Suprapubic skin (tissue), 4 donors: ENCODE data around the gene CTNNA2. TPM values are rescaled to one million over a fixed set of nuclear protein-coding genes. Genes with fewer than 3 reads are reported as not detected.

Source experiments
- DNase-seq, 2 donors: peaks; one replicate each; pipeline ENCODE4 v3.0.0-alpha.2; 2019; ENCODE audit warnings: low spot score in 2 of 2
- H3K27ac ChIP-seq: fragments of 200-600 bp; sonication (generic); one replicate; pipeline ENCODE4 v1.5.1; 2019
- H3K27me3 ChIP-seq: fragments of 200-600 bp; sonication (generic); one replicate; pipeline ENCODE4 v1.5.1; 2019
- H3K36me3 ChIP-seq: fragments of 200-600 bp; sonication (generic); one replicate; pipeline ENCODE4 v1.5.1; 2019
- H3K4me1 ChIP-seq: fragments of 200-600 bp; sonication (generic); one replicate; pipeline ENCODE4 v1.5.1; 2019
- H3K4me3 ChIP-seq: fragments of 200-600 bp; sonication (generic); one replicate; pipeline ENCODE4 v1.5.1; 2019; ENCODE audit warnings: mild to moderate bottlenecking
- H3K9me3 ChIP-seq: fragments of 200-600 bp; sonication (generic); one replicate; pipeline ENCODE4 v1.5.1; 2019
- EP300 ChIP-seq: sonication (generic); formaldehyde crosslinking; IDR thresholded peaks from one replicate; pipeline ENCODE4 v1.6.1; 2017; ENCODE audit warnings: antibody characterized with exemption
- POLR2A ChIP-seq, 2 donors: fragments of 450-650 bp; IDR thresholded peaks; one replicate each; pipeline ENCODE4 v1.6.1; 2017; ENCODE audit warnings: antibody characterized with exemption in 2 of 2, mild to moderate bottlenecking in 2 of 2, moderate library complexity in 2 of 2
- POLR2AphosphoS5 ChIP-seq, 3 donors: sonication (generic); formaldehyde crosslinking; IDR thresholded peaks; one replicate each; pipeline ENCODE4 v1.6.1; 2017; ENCODE audit warnings: antibody characterized with exemption in 3 of 3
- WGBS: methylation state at CpG from one replicate; pipeline ENCODE4 v1.1.5; 2018; 5-methylcytosine and 5-hydroxymethylcytosine counted together
- total RNA-seq, 4 donors: library from RNA; depleted of rRNA; stranded (reverse); fragments of >200 nt; gene quantifications; one replicate each; pipeline ENCODE4 v1.1.0, GENCODE V29; 2016
- TF ChIP-seq, protein P1 (sequence below), 2 donors: fragments of 200-600 bp in 1 of 2; fragments of 450-650 bp in 1 of 2; sonication (generic) in 1 of 2; IDR thresholded peaks; one replicate each; pipeline ENCODE4 v1.5.1; 2016 to 2019; ENCODE audit warnings: antibody characterized with exemption in 2 of 2, mild to moderate bottlenecking in 1 of 2, moderate library complexity in 1 of 2

CTNNA2 gene
- under 1 TPM in 2 of 4 donors, not detected in 2; 0.15 to 0.21 TPM for total RNA-seq

DNA sequence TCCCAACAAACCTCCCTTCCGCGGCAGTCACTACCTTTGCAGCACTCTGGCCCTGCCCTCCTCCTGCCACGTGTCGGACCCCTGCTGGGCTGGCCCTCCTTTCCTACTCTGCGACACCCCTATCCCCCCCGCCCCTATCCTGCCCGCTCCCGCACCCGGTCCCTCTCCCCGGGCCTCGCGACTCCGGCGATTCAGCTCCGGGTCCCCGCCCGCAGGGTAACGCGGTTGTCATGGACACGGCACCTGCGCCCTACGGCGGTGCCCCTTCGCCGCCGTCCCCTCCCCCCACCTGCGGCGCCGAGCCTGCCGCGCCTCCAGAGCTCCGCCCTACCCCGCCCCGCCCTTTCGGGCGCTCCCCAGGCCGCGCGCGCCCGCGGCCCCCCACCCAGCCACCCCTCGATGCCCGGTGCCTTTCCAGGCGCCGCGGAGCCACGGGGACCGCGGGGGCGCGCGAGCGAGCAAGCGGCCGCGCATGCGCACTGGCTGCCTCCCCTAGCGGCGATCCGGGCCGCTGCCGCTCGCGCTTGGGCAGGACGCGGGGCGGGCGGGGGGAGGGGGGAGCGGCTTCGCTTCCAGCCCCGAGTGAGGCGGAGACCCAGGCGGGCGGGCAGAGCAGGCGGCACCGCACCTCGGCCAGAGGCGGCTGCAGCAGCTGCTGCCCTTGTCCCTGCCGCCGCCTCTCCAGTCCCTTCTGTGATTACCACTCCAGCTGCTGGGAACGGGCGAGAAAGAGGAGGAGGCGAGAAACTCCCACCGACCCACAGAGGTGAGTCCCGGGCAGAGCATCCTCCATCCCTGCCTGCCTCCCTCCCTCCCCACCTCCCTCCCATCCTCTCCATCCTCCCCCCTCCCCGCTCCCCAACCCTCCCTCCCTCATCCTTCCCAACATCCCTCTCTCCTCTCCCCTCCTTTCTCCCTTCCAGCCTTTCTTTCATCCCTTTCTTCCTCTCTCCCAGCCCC lies at the start of gene CTNNA2:
Gene CTNNA2 (plus strand): TSS at position 610 of the 960 bp plus-strand sequence.
- Histone ChIP-seq H3K4me3 (peak within 1 kb of the TSS; percentile 45), H3K9me3 (no peaks in the 10 kb centered on the region), H3K4me1 (peaks cover 7% of the 10 kb centered on the region), H3K27ac (no peak within 1 kb of the TSS), H3K36me3 (no peaks in the 10 kb centered on the region), H3K27me3 (peaks cover 19% of the 10 kb centered on the region)
- DNase-seq, result no peak
- TF ChIP-seq POLR2A (IDR thresholded peaks at IDR 0.05), result no peak
- no peak for TF ChIP-seq EP300
- TF ChIP-seq, protein P1, sequence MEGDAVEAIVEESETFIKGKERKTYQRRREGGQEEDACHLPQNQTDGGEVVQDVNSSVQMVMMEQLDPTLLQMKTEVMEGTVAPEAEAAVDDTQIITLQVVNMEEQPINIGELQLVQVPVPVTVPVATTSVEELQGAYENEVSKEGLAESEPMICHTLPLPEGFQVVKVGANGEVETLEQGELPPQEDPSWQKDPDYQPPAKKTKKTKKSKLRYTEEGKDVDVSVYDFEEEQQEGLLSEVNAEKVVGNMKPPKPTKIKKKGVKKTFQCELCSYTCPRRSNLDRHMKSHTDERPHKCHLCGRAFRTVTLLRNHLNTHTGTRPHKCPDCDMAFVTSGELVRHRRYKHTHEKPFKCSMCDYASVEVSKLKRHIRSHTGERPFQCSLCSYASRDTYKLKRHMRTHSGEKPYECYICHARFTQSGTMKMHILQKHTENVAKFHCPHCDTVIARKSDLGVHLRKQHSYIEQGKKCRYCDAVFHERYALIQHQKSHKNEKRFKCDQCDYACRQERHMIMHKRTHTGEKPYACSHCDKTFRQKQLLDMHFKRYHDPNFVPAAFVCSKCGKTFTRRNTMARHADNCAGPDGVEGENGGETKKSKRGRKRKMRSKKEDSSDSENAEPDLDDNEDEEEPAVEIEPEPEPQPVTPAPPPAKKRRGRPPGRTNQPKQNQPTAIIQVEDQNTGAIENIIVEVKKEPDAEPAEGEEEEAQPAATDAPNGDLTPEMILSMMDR (IDR thresholded peaks at IDR 0.05), result peak in 1 of 2 donors; percentile 15
- TF ChIP-seq POLR2AphosphoS5 (IDR thresholded peaks at IDR 0.05), result no peak
- WGBS, result 4% methylated on average over 20 of the region's 87 CpGs

DNA sequence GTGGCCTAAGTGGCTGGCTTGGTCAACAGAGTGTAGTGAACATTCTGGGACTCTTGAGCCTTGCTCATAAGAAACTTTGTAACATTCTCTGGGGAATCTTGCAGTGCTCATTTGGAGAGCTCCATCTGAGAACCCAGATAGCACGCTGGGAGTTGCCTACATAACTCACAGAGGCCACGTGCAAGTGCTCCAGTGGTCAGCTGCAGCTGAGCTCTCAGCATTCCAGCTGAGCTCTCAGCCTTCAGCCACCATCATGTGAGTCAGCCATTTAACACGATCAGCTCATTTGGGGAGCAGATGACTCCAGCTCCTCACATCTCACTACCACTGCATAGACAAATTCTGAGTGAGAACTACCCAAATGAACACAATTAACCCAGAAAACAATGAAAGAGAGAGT lies 25.5 kb upstream of the CTNNA2 start:
- Histone ChIP-seq H3K27ac (no peak overlapping the region), H3K4me3 (no peak overlapping the region), H3K27me3 (no peaks in the 10 kb centered on the region), H3K36me3 (no peaks in the 10 kb centered on the region), H3K9me3 (no peaks in the 10 kb centered on the region), H3K4me1 (no peaks in the 10 kb centered on the region)
- no peak for TF ChIP-seq EP300
- no peak for TF ChIP-seq POLR2AphosphoS5 (IDR thresholded peaks at IDR 0.05)
- TF ChIP-seq, protein P1 (IDR thresholded peaks at IDR 0.05), result no peak
- no peak for TF ChIP-seq POLR2A (IDR thresholded peaks at IDR 0.05)
- no peak for DNase-seq
- 58% methylated on average over 3 of the region's 3 CpGs for WGBS

DNA sequence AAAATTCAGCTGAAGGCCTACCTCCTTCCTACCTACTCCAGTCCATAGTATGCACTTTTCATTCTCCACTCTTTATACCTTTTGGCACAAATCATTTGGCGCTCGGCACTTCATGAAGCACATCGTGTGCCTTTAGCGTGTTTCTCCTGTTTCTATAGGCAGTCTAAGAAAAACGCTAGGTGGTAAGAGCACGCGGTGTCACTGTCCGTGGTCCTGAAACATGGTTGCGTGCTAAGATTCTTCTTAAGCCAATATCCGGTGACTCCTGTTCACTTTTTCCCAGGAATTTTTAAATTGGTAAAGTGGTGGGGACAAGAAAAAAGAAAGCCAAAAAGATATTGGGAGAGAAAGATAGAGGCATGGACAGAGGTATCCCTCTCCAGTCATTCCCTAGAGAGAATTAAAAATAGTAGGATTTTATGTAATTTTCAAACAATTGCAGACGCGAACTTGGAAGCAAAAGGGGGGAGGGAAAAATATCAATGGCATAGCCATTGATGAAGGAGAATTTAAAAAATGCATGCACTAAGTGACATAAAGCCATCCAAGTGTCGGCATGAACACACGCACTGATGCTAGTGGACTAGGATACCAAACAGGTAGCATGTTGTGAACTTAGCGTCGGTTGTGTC lies 1.4 kb upstream of the CTNNA2 start:
- DNase-seq, result no peak
- 27% methylated on average over 16 of the region's 16 CpGs for WGBS

DNA sequence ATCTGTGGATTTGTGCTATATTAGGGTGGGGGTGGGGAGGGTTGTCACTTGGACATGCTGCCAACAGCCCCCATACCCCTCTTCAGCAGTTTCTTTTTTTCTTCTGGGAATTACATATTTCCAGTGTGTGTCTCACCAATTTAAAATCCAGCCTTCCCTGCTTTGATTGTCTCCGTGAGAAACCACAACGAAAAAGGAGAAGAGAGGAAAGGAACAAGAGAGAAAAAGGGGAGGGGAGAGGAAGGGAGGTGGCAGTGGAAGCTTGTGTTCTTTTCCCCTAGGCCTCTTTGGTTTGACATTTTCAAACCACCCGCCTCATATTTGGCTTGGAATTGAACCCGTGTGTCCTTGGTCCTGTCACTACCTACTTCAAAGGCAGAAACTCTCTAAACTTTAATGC lies 860 bp downstream of the CTNNA2 start:
- H3K27me3 ChIP-seq, result peaks cover 19% of the 10 kb centered on the region
- DNase-seq, result no peak
- no peak overlapping the region for H3K4me3 ChIP-seq
- no peak overlapping the region for H3K27ac ChIP-seq
- 28% methylated on average over 4 of the region's 4 CpGs for WGBS
- TF ChIP-seq POLR2A (IDR thresholded peaks at IDR 0.05) (no peak), EP300 (no peak), POLR2AphosphoS5 (IDR thresholded peaks at IDR 0.05) (no peak)
- TF ChIP-seq, protein P1 (IDR thresholded peaks at IDR 0.05), result no peak
- H3K36me3 ChIP-seq, result no peaks in the 10 kb centered on the region
- peaks cover 7% of the 10 kb centered on the region for H3K4me1 ChIP-seq
- no peaks in the 10 kb centered on the region for H3K9me3 ChIP-seq

More for the DNA sequence above, 1.4 kb upstream of the CTNNA2 start:
- Histone ChIP-seq H3K4me3 (no peak overlapping the region), H3K4me1 (peaks cover 7% of the 10 kb centered on the region), H3K36me3 (no peaks in the 10 kb centered on the region), H3K9me3 (no peaks in the 10 kb centered on the region), H3K27ac (no peak overlapping the region), H3K27me3 (peaks cover 19% of the 10 kb centered on the region)
- no peak for TF ChIP-seq EP300
- TF ChIP-seq, protein P1 (IDR thresholded peaks at IDR 0.05), result no peak
- no peak for TF ChIP-seq POLR2A (IDR thresholded peaks at IDR 0.05)
- no peak for TF ChIP-seq POLR2AphosphoS5 (IDR thresholded peaks at IDR 0.05)

DNA sequence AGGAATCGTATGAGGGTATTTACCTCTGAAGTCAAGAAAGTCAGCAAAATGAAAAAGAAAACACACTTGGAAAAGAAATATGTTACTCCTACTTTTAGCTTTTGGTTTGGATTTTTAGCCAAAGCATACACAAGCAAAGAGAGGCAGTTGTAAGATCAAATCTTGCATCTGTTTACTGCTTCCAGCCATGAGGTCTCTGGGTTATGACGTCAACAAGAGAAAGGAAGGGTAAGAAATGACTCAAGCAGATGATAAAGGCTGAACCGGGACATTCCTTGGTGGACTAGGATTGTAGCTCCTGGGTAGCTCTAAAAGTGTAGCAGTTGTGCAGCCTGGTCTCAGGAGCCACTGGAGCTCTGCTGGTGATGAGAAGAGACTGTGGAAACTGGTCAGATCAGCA lies 16.8 kb downstream of the CTNNA2 start:
- Histone ChIP-seq H3K27ac (no peak overlapping the region), H3K4me3 (no peak overlapping the region), H3K36me3 (no peaks in the 10 kb centered on the region), H3K4me1 (no peaks in the 10 kb centered on the region), H3K9me3 (no peaks in the 10 kb centered on the region), H3K27me3 (no peaks in the 10 kb centered on the region)
- 71% methylated on average over 3 of the region's 3 CpGs for WGBS
- TF ChIP-seq, protein P1 (IDR thresholded peaks at IDR 0.05), result no peak
- no peak for TF ChIP-seq POLR2AphosphoS5 (IDR thresholded peaks at IDR 0.05)
- no peak for DNase-seq
